NB4 (cell line): ENCODE results near the gene PRDM15.

Experiments
- MAX ChIP-seq: IDR thresholded peaks from 2 replicates; pipeline ENCODE4 v1.6.1; 2011; ENCODE audit warnings: low read depth, low read length
- MYC ChIP-seq: IDR thresholded peaks from 2 replicates; pipeline ENCODE4 v1.6.1; 2011; ENCODE audit warnings: low read depth, low read length
- POLR2A ChIP-seq: IDR thresholded peaks from 2 replicates; pipeline ENCODE4 v1.6.1; 2011; ENCODE audit warnings: mild to moderate bottlenecking; ENCODE audit not compliant: insufficient read length; ENCODE audit errors: extremely low read depth
- TF ChIP-seq, protein P1 (sequence below): IDR thresholded peaks from one replicate; pipeline ENCODE4 v1.5.1; 2012; ENCODE audit warnings: low read depth, low read length

GRCh38 chr21:41786509-41786987 is 92.6 kb downstream of the PRDM15 start:
- no peak for TF ChIP-seq POLR2A
- TF ChIP-seq, protein P1, sequence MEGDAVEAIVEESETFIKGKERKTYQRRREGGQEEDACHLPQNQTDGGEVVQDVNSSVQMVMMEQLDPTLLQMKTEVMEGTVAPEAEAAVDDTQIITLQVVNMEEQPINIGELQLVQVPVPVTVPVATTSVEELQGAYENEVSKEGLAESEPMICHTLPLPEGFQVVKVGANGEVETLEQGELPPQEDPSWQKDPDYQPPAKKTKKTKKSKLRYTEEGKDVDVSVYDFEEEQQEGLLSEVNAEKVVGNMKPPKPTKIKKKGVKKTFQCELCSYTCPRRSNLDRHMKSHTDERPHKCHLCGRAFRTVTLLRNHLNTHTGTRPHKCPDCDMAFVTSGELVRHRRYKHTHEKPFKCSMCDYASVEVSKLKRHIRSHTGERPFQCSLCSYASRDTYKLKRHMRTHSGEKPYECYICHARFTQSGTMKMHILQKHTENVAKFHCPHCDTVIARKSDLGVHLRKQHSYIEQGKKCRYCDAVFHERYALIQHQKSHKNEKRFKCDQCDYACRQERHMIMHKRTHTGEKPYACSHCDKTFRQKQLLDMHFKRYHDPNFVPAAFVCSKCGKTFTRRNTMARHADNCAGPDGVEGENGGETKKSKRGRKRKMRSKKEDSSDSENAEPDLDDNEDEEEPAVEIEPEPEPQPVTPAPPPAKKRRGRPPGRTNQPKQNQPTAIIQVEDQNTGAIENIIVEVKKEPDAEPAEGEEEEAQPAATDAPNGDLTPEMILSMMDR = no peak
- no peak for TF ChIP-seq MAX
- no peak for TF ChIP-seq MYC
